Nephron (organoid): Measurements from ENCODE around the gene DSCAML1.
A peak's percentile ranks its signal among the peaks of the same experiment; 100 is the strongest.

Experiments
- H3K27ac Mint-ChIP-seq, 3 experiments: 2 replicates each; pipeline ENCODE4 v1.8.0; 2020; ENCODE audit warnings: mixed read lengths in 3 of 3, mild to moderate bottlenecking in 2 of 3, moderate library complexity in 1 of 3
- H3K27me3 Mint-ChIP-seq: 2 replicates; pipeline ENCODE4 v1.8.0; 2021; ENCODE audit warnings: low read depth, mild to moderate bottlenecking, moderate library complexity, mixed read lengths
- H3K36me3 Mint-ChIP-seq: 2 replicates; pipeline ENCODE4 v1.8.0; 2020; ENCODE audit warnings: low read depth, mixed read lengths
- H3K4me1 Mint-ChIP-seq: 2 replicates; pipeline ENCODE4 v1.8.0; 2020; ENCODE audit warnings: mixed read lengths
- H3K4me3 Mint-ChIP-seq, 3 experiments: 2 replicates each; pipeline ENCODE4 v1.8.0; 2020; ENCODE audit warnings: mild to moderate bottlenecking in 3 of 3, mixed read lengths in 3 of 3, moderate library complexity in 2 of 3
- H3K9me3 Mint-ChIP-seq: 2 replicates; pipeline ENCODE4 v1.8.0; 2020; ENCODE audit warnings: mixed read lengths
- TF ChIP-seq, protein P1 (sequence below), 3 experiments: fragments of 200-600 bp; sonication (generic); IDR thresholded peaks; one replicate each; pipeline ENCODE4 v1.5.0; 2021; ENCODE audit warnings: antibody characterized with exemption in 3 of 3; ENCODE audit not compliant: unreplicated experiment in 3 of 3

DSCAML1 gene

DNA sequence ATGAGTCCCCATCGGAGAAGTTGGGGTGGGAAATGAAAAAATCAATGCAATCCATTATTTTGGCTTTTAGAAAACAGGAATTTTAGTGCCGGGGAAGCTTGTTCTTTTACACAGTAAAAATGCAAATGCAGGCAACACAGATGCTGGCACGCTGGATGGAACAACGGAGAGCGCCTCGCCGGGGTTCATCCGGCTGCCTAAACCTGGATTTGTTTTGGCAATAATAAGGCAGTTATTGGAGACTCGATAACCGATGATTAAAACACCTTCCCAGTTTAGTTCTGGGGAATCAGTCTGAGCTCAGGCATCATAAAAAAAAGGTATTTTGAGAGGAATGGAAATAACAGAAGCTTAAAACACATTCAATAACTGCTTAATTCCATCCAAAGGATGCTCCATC, 2.9 kb downstream of the DSCAML1 start:
- H3K27me3 Mint-ChIP-seq, result peaks cover 79% of the 10 kb centered on the region
- TF ChIP-seq, protein P1, sequence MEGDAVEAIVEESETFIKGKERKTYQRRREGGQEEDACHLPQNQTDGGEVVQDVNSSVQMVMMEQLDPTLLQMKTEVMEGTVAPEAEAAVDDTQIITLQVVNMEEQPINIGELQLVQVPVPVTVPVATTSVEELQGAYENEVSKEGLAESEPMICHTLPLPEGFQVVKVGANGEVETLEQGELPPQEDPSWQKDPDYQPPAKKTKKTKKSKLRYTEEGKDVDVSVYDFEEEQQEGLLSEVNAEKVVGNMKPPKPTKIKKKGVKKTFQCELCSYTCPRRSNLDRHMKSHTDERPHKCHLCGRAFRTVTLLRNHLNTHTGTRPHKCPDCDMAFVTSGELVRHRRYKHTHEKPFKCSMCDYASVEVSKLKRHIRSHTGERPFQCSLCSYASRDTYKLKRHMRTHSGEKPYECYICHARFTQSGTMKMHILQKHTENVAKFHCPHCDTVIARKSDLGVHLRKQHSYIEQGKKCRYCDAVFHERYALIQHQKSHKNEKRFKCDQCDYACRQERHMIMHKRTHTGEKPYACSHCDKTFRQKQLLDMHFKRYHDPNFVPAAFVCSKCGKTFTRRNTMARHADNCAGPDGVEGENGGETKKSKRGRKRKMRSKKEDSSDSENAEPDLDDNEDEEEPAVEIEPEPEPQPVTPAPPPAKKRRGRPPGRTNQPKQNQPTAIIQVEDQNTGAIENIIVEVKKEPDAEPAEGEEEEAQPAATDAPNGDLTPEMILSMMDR (IDR thresholded peaks at IDR 0.05; ENCODE audit: unreplicated experiment in 3 of 3), result no peak
- H3K9me3 Mint-ChIP-seq, result no peaks in the 10 kb centered on the region
- H3K4me1 Mint-ChIP-seq, result peaks cover 57% of the 10 kb centered on the region
- no peak overlapping the region for H3K27ac Mint-ChIP-seq
- no peaks in the 10 kb centered on the region for H3K36me3 Mint-ChIP-seq
- H3K4me3 Mint-ChIP-seq, result peak overlapping the region in 2 of 3 experiments; percentile 26 to 82

DNA sequence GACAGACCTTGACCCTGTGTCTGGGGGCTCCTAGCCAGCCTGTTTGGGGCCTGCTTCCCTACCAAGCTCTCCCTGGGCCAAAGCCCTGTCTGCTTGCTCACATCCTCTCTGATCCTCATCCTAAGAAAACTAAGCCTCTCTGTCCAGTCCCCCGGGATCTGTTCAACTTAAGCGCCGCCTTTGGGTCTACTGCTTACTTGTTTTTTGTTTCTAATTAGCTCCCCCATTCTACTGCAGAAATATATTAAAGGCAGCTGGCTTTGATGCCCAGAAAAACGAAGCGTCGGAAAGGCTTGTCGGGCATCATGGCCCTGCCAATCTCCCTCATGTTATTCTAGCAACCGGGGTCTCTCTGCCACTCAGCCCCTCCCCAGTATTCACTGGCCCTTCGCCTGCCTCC, 3.4 kb downstream of the DSCAML1 start:
- peaks cover 79% of the 10 kb centered on the region for H3K27me3 Mint-ChIP-seq
- no peaks in the 10 kb centered on the region for H3K9me3 Mint-ChIP-seq
- H3K4me1 Mint-ChIP-seq, result peaks cover 57% of the 10 kb centered on the region
- H3K4me3 Mint-ChIP-seq, result no peak overlapping the region
- H3K27ac Mint-ChIP-seq, result no peak overlapping the region
- H3K36me3 Mint-ChIP-seq, result no peaks in the 10 kb centered on the region
- TF ChIP-seq, protein P1 (IDR thresholded peaks at IDR 0.05; ENCODE audit: unreplicated experiment in 3 of 3), result no peak

DNA sequence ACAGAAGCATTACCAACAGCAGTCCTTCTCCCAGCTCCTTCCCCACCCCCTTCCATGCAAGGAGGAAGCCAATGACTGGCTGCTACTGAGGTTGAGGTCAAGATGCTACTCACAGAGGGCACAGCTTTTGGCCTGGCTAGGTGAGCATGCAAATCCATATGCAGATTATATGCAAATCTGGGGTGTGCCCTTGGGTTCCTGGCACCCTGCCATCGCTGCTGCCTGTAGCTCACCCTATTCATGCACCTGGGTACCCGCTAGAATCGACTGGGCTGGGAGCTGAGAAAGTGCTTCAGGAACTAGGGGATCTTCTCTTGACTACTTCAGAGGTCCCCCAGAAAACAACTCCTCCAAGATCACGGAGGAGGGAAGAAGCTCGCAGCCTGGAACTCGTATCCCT, 4.0 kb downstream of the DSCAML1 start:
- H3K4me1 Mint-ChIP-seq, result peaks cover 58% of the 10 kb centered on the region

GRCh38 chr11:117792241-117792640, 4.8 kb downstream of the DSCAML1 start:
- Mint-ChIP-seq H3K4me1 (peaks cover 59% of the 10 kb centered on the region), H3K4me3 (no peak overlapping the region), H3K27ac (no peak overlapping the region), H3K9me3 (no peaks in the 10 kb centered on the region), H3K27me3 (peaks cover 70% of the 10 kb centered on the region), H3K36me3 (no peaks in the 10 kb centered on the region)
- TF ChIP-seq, protein P1 (IDR thresholded peaks at IDR 0.05; ENCODE audit: unreplicated experiment in 3 of 3), result no peak

More for the DNA sequence above, 4.0 kb downstream of the DSCAML1 start:
- Mint-ChIP-seq H3K4me3 (no peak overlapping the region), H3K27ac (no peak overlapping the region), H3K36me3 (no peaks in the 10 kb centered on the region), H3K9me3 (no peaks in the 10 kb centered on the region), H3K27me3 (peaks cover 76% of the 10 kb centered on the region)
- TF ChIP-seq, protein P1 (IDR thresholded peaks at IDR 0.05; ENCODE audit: unreplicated experiment in 3 of 3), result no peak

DNA sequence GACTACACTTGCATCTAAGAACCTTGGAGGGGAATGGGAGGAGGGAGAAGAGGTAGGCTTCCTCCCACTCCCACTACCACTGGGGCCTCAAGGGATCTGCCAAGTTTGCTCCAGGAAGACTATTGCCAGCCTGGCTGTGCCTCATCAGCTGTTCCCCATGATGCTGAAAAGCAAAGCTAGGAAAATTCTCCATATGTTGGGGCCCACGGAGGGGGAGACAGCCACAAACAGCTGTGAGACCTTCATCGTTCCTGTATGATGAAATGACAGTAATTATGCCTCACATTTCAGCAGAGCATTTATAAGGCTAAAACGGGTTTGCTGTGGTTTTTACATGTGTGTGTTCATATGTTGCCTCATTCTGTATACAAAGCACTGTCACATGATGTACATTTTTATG, 6.7 kb downstream of the DSCAML1 start:
- Mint-ChIP-seq H3K36me3 (no peaks in the 10 kb centered on the region), H3K27ac (peak overlapping the region in 2 of 3 experiments; percentile 21 to 72), H3K4me1 (peaks cover 72% of the 10 kb centered on the region), H3K4me3 (no peak overlapping the region), H3K9me3 (no peaks in the 10 kb centered on the region), H3K27me3 (peaks cover 65% of the 10 kb centered on the region)
- TF ChIP-seq, protein P1 (IDR thresholded peaks at IDR 0.05; ENCODE audit: unreplicated experiment in 3 of 3), result no peak

GRCh38 chr11:117789241-117789640, 7.8 kb downstream of the DSCAML1 start:
- Mint-ChIP-seq H3K27ac (peak overlapping the region in 2 of 3 experiments; percentile 25 to 70), H3K27me3 (peaks cover 60% of the 10 kb centered on the region), H3K4me3 (peak overlapping the region in 2 of 3 experiments; percentile 31 to 76), H3K4me1 (peaks cover 71% of the 10 kb centered on the region), H3K36me3 (no peaks in the 10 kb centered on the region), H3K9me3 (no peaks in the 10 kb centered on the region)
- TF ChIP-seq, protein P1 (IDR thresholded peaks at IDR 0.05; ENCODE audit: unreplicated experiment in 3 of 3), result no peak
